Mesendoderm (in vitro differentiated cells): ENCODE data around the gene EMP2.

ENCODE experiments used
- DNase-seq: peaks from one replicate; pipeline ENCODE4 v3.0.0; 2013
- H2AK5ac ChIP-seq: 2 replicates; pipeline ENCODE4 v1.6.1; 2013; ENCODE audit warnings: low read length, inconsistent platforms
- H2BK120ac ChIP-seq: 2 replicates; pipeline ENCODE4 v1.6.1; 2013; ENCODE audit warnings: low read depth, mild to moderate bottlenecking, low read length, moderate library complexity, mixed read lengths
- H2BK15ac ChIP-seq: replicated peaks from 2 replicates; pipeline ENCODE4 v1.6.1; 2013; ENCODE audit warnings: low read depth, mild to moderate bottlenecking, moderate library complexity
- H2BK5ac ChIP-seq: 2 replicates; pipeline ENCODE4 v1.6.1; 2013; ENCODE audit warnings: low read length, inconsistent platforms
- H3K18ac ChIP-seq: 2 replicates; pipeline ENCODE4 v1.6.1; 2013; ENCODE audit warnings: mild to moderate bottlenecking, low read length, mixed read lengths
- H3K23ac ChIP-seq: one replicate; pipeline ENCODE4 v1.6.1; 2013; ENCODE audit warnings: low read length
- H3K27ac ChIP-seq: 2 replicates; pipeline ENCODE4 v1.5.1; 2013; ENCODE audit warnings: low read depth, mild to moderate bottlenecking, inconsistent platforms, low read length, moderate library complexity
- H3K27me3 ChIP-seq: 2 replicates; pipeline ENCODE4 v1.6.1; 2013; ENCODE audit warnings: low read length, control low read depth, mild to moderate bottlenecking, inconsistent platforms; ENCODE audit not compliant: insufficient read depth, poor library complexity
- H3K36me3 ChIP-seq: 2 replicates; pipeline ENCODE4 v1.6.1; 2013; ENCODE audit warnings: low read length, inconsistent platforms; ENCODE audit not compliant: control insufficient read depth, insufficient read depth
- H3K4ac ChIP-seq: one replicate; pipeline ENCODE4 v1.6.1; 2013; ENCODE audit warnings: low read depth, mild to moderate bottlenecking, low read length, moderate library complexity
- H3K4me1 ChIP-seq: 2 replicates; pipeline ENCODE4 v1.6.1; 2013; ENCODE audit warnings: low read depth, low read length, inconsistent platforms; ENCODE audit not compliant: control insufficient read depth
- H3K4me2 ChIP-seq: 2 replicates; pipeline ENCODE4 v1.6.1; 2013; ENCODE audit warnings: low read length
- H3K4me3 ChIP-seq: 2 replicates; pipeline ENCODE4 v1.5.1; 2013; ENCODE audit warnings: mild to moderate bottlenecking, low read length
- H3K56ac ChIP-seq: one replicate; pipeline ENCODE4 v1.6.1; 2013; ENCODE audit warnings: low read length
- H3K79me1 ChIP-seq: 2 replicates; pipeline ENCODE4 v1.6.1; 2013; ENCODE audit warnings: low read length, inconsistent platforms
- H3K79me2 ChIP-seq: 2 replicates; pipeline ENCODE4 v1.6.1; 2013; ENCODE audit warnings: mild to moderate bottlenecking, low read length; ENCODE audit not compliant: control insufficient read depth, insufficient read depth
- H3K9ac ChIP-seq: 2 replicates; pipeline ENCODE4 v1.6.1; 2013; ENCODE audit warnings: low read length, inconsistent platforms
- H4K5ac ChIP-seq: one replicate; pipeline ENCODE4 v1.6.1; 2013; ENCODE audit warnings: low read length
- H4K8ac ChIP-seq: one replicate; pipeline ENCODE4 v1.6.1; 2013; ENCODE audit warnings: low read depth, mild to moderate bottlenecking, control low read depth, low read length, moderate library complexity
- WGBS: extraction: QIAGEN DNeasy Blood & Tissue Kit; methylation state at CpG from one replicate; pipeline ENCODE4 v1.1.7; 2013; ENCODE audit warnings: low lambda C conversion rate, missing lambda C conversion rate; ENCODE audit not compliant: insufficient coverage; ENCODE audit errors: extremely low coverage; 5-methylcytosine and 5-hydroxymethylcytosine counted together

Gene EMP2

GRCh38 chr16:10557750-10558149, 22.6 kb downstream of the EMP2 start:
- WGBS, result no CpG with 5 or more reads among the region's 5 CpGs
- no peak overlapping the region for H4K8ac ChIP-seq
- H3K4me3 ChIP-seq, result no peak overlapping the region
- no peak overlapping the region for H2BK5ac ChIP-seq
- no peak overlapping the region for H2BK15ac ChIP-seq
- no peak overlapping the region for H4K5ac ChIP-seq
- H3K9ac ChIP-seq, result no peak overlapping the region
- no peak overlapping the region for H2BK120ac ChIP-seq
- DNase-seq, result no peak
- H3K4ac ChIP-seq, result no peak overlapping the region
- no peaks in the 10 kb centered on the region for H3K36me3 ChIP-seq
- no peak overlapping the region for H2AK5ac ChIP-seq
- no peaks in the 10 kb centered on the region for H3K79me2 ChIP-seq
- H3K18ac ChIP-seq, result no peak overlapping the region
- no peaks in the 10 kb centered on the region for H3K27me3 ChIP-seq
- no peak overlapping the region for H3K56ac ChIP-seq
- H3K23ac ChIP-seq, result no peak overlapping the region
- H3K4me1 ChIP-seq, result no peaks in the 10 kb centered on the region
- H3K4me2 ChIP-seq, result no peak overlapping the region
- no peaks in the 10 kb centered on the region for H3K79me1 ChIP-seq
- H3K27ac ChIP-seq, result no peak overlapping the region

GRCh38 chr16:10556236-10556635, 24.2 kb downstream of the EMP2 start:
- Histone ChIP-seq H3K9ac (no peak overlapping the region), H3K56ac (no peak overlapping the region), H3K4me3 (no peak overlapping the region), H3K4me1 (no peaks in the 10 kb centered on the region), H3K36me3 (no peaks in the 10 kb centered on the region), H3K4me2 (no peak overlapping the region), H2BK120ac (no peak overlapping the region), H2AK5ac (no peak overlapping the region), H3K4ac (no peak overlapping the region), H3K79me1 (no peaks in the 10 kb centered on the region), H3K23ac (no peak overlapping the region), H3K27ac (no peak overlapping the region), H3K79me2 (no peaks in the 10 kb centered on the region), H4K5ac (no peak overlapping the region), H4K8ac (no peak overlapping the region), H3K18ac (no peak overlapping the region), H2BK5ac (no peak overlapping the region), H2BK15ac (no peak overlapping the region), H3K27me3 (no peaks in the 10 kb centered on the region)
- no peak for DNase-seq
- WGBS, result no CpG with 5 or more reads among the region's 3 CpGs

DNA sequence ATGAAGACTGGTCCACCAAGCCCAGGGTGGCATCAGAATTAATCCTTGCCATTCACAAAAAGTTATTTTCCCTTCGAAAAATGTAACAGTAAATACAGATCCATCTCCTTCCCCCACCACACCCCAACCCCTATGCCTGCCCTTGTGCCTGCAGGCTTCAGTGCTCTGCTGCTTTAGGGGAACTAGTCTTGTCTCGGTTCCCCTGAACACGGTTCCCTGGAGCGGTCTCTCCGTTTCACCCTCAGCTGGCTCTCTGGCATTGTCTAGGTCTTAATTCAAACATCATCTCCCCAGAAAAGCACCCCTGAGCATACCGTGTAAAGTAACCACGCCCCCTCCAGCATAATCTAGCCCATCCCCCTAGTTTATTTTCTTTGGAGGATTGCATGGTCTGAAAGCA, 25.8 kb downstream of the EMP2 start:
- H2AK5ac ChIP-seq, result no peak overlapping the region
- no peaks in the 10 kb centered on the region for H3K27me3 ChIP-seq
- no peak overlapping the region for H3K18ac ChIP-seq
- H4K5ac ChIP-seq, result no peak overlapping the region
- no peak overlapping the region for H3K27ac ChIP-seq
- no peak overlapping the region for H4K8ac ChIP-seq
- no peak overlapping the region for H2BK120ac ChIP-seq
- no peaks in the 10 kb centered on the region for H3K4me1 ChIP-seq
- no peak overlapping the region for H3K4me3 ChIP-seq
- no peak overlapping the region for H3K9ac ChIP-seq
- H3K4me2 ChIP-seq, result no peak overlapping the region
- H3K56ac ChIP-seq, result no peak overlapping the region
- no peak overlapping the region for H3K23ac ChIP-seq
- no peak overlapping the region for H3K4ac ChIP-seq
- no peak overlapping the region for H2BK5ac ChIP-seq
- WGBS, result no CpG with 5 or more reads among the region's 7 CpGs
- H3K79me1 ChIP-seq, result no peaks in the 10 kb centered on the region
- no peaks in the 10 kb centered on the region for H3K36me3 ChIP-seq
- no peaks in the 10 kb centered on the region for H3K79me2 ChIP-seq
- no peak for DNase-seq
- no peak overlapping the region for H2BK15ac ChIP-seq

GRCh38 chr16:10552998-10553491, 27.4 kb downstream of the EMP2 start:
- Histone ChIP-seq H3K4ac (no peak overlapping the region), H3K4me1 (no peaks in the 10 kb centered on the region), H4K8ac (no peak overlapping the region), H2BK120ac (no peak overlapping the region), H3K4me2 (no peak overlapping the region), H3K9ac (no peak overlapping the region), H3K23ac (no peak overlapping the region), H3K56ac (no peak overlapping the region), H3K79me2 (no peaks in the 10 kb centered on the region), H4K5ac (no peak overlapping the region), H3K4me3 (no peak overlapping the region), H2AK5ac (no peak overlapping the region), H3K36me3 (no peaks in the 10 kb centered on the region), H2BK5ac (no peak overlapping the region), H3K18ac (no peak overlapping the region), H3K27me3 (no peaks in the 10 kb centered on the region), H3K27ac (no peak overlapping the region), H2BK15ac (no peak overlapping the region), H3K79me1 (no peaks in the 10 kb centered on the region)
- WGBS, result no CpG with 5 or more reads among the region's 19 CpGs
- DNase-seq, result peak; percentile 56

- no peak overlapping the region for H3K56ac ChIP-seq
- H3K27ac ChIP-seq, result no peak overlapping the region
- H3K4me1 ChIP-seq, result no peaks in the 10 kb centered on the region
- no peak overlapping the region for H3K4ac ChIP-seq
- H3K18ac ChIP-seq, result no peak overlapping the region
- no peak overlapping the region for H2BK15ac ChIP-seq
- H3K79me1 ChIP-seq, result no peaks in the 10 kb centered on the region
- DNase-seq, result no peak
- no peak overlapping the region for H2BK120ac ChIP-seq
- no peak overlapping the region for H2BK5ac ChIP-seq
- H3K23ac ChIP-seq, result no peak overlapping the region
- H3K36me3 ChIP-seq, result no peaks in the 10 kb centered on the region
- no peak overlapping the region for H3K4me2 ChIP-seq
- no peak overlapping the region for H3K9ac ChIP-seq
- H4K8ac ChIP-seq, result no peak overlapping the region
- H3K27me3 ChIP-seq, result no peaks in the 10 kb centered on the region
- no CpG with 5 or more reads among the region's 2 CpGs for WGBS
- no peaks in the 10 kb centered on the region for H3K79me2 ChIP-seq
- no peak overlapping the region for H4K5ac ChIP-seq
- no peak overlapping the region for H2AK5ac ChIP-seq
- no peak overlapping the region for H3K4me3 ChIP-seq
Observed at GRCh38 chr16:10552281-10552680, 28.1 kb downstream of the EMP2 start.

GRCh38 chr16:10551881-10552280, 28.5 kb downstream of the EMP2 start:
- no peak overlapping the region for H3K23ac ChIP-seq
- DNase-seq, result no peak
- no peak overlapping the region for H2BK5ac ChIP-seq
- H3K4ac ChIP-seq, result no peak overlapping the region
- no peaks in the 10 kb centered on the region for H3K36me3 ChIP-seq
- H3K18ac ChIP-seq, result no peak overlapping the region
- no peak overlapping the region for H3K56ac ChIP-seq
- no peak overlapping the region for H3K9ac ChIP-seq
- no peak overlapping the region for H2AK5ac ChIP-seq
- H3K4me1 ChIP-seq, result no peaks in the 10 kb centered on the region
- no peak overlapping the region for H2BK15ac ChIP-seq
- WGBS, result no CpG with 5 or more reads among the region's 2 CpGs
- H3K4me2 ChIP-seq, result no peak overlapping the region
- H3K27ac ChIP-seq, result no peak overlapping the region
- H4K5ac ChIP-seq, result no peak overlapping the region
- no peak overlapping the region for H4K8ac ChIP-seq
- H3K79me1 ChIP-seq, result no peaks in the 10 kb centered on the region
- no peak overlapping the region for H2BK120ac ChIP-seq
- no peaks in the 10 kb centered on the region for H3K79me2 ChIP-seq
- H3K4me3 ChIP-seq, result no peak overlapping the region
- no peaks in the 10 kb centered on the region for H3K27me3 ChIP-seq
